ENCODE results near the gene NRXN2.

Gene NRXN2

GRCh38 chr11:64607381-64607985 is 115.5 kb downstream of the NRXN2 start:
- Histone ChIP-seq H3K4me1 (ENCODE audit: control insufficient read depth, insufficient read depth, low read length) (no peaks in the 10 kb centered on the region), H3K36me3 (ENCODE audit: control insufficient read depth in 2 of 2, insufficient read depth in 1 of 2, low read length in 2 of 2) (no peaks in the 10 kb centered on the region), H3K27ac (ENCODE audit: extremely low read depth, low read depth, low read length) (no peak overlapping the region), H3K4me3 (ENCODE audit: low read depth, low read length) (no peak overlapping the region), H3K9me3 (ENCODE audit: control insufficient read depth, insufficient read depth, low read depth, low read length) (no peaks in the 10 kb centered on the region)
- CTCF ChIA-PET: no interaction called here
- POLR2A ChIA-PET: no interaction called here
- TF ChIP-seq PRDM4 (tag by site-specific recombination; IDR thresholded peaks at IDR 0.05): no peak
- TF ChIP-seq PRDM10 (tag by site-specific recombination; IDR thresholded peaks at IDR 0.05): no peak
- no peak for TF ChIP-seq GLI4 (tag by site-specific recombination; IDR thresholded peaks at IDR 0.05)
- no peak for TF ChIP-seq ZNF658 (tag by site-specific recombination; IDR thresholded peaks at IDR 0.05)
- no peak for TF ChIP-seq ZSCAN16 (tag by site-specific recombination; IDR thresholded peaks at IDR 0.05)
- TF ChIP-seq ZNF624 (tag by site-specific recombination; IDR thresholded peaks at IDR 0.05): no peak
- no peak for TF ChIP-seq RBAK (tag by site-specific recombination; IDR thresholded peaks at IDR 0.05)
- TF ChIP-seq ZNF785 (tag by site-specific recombination; IDR thresholded peaks at IDR 0.05): no peak

- POLR2A ChIA-PET: no interaction called here
- no peaks in the 10 kb centered on the region for H3K4me1 ChIP-seq (ENCODE audit: control insufficient read depth, insufficient read depth, low read length)
- CTCF ChIA-PET: no interaction called here
Observed at GRCh38 chr11:64606796-64607380, 116.1 kb downstream of the NRXN2 start.

More at GRCh38 chr11:64606796-64607380, 116.1 kb downstream of the NRXN2 start:
- TF ChIP-seq ZNF18 (tag by site-specific recombination; IDR thresholded peaks at IDR 0.05) (no peak), ZNF266 (tag by site-specific recombination; IDR thresholded peaks at IDR 0.05; ENCODE audit: low read depth) (no peak), TCF7L2 (IDR thresholded peaks at IDR 0.05; ENCODE audit: borderline replicate concordance, low read depth, low read length) (no peak), ZNF138 (tag by site-specific recombination; IDR thresholded peaks at IDR 0.05; ENCODE audit: borderline replicate concordance) (no peak), ZNF2 (tag by site-specific recombination; IDR thresholded peaks at IDR 0.05) (no peak), ZNF513 (tag by site-specific recombination; IDR thresholded peaks at IDR 0.05) (no peak)
- Histone ChIP-seq H3K9me3 (ENCODE audit: control insufficient read depth, insufficient read depth, low read depth, low read length) (no peaks in the 10 kb centered on the region), H3K36me3 (ENCODE audit: control insufficient read depth in 2 of 2, insufficient read depth in 1 of 2, low read length in 2 of 2) (no peaks in the 10 kb centered on the region), H3K4me3 (ENCODE audit: low read depth, low read length) (no peak overlapping the region), H3K27ac (ENCODE audit: extremely low read depth, low read depth, low read length) (no peak overlapping the region)
